OCI-LY1 (cell line): Measurements from ENCODE around the gene DYRK1A.

ENCODE experiments used
- CTCF ChIP-seq: fragments of 200-600 bp; sonication (generic), shearing (Covaris generic); IDR thresholded peaks from 2 replicates; pipeline ENCODE4 v1.5.1; 2017; ENCODE audit warnings: mild to moderate bottlenecking, antibody characterized with exemption, low read length, moderate library complexity, mixed read lengths
- EZH2 ChIP-seq: fragments of 200-600 bp; sonication (generic), shearing (Covaris generic); IDR thresholded peaks from 2 replicates; pipeline ENCODE4 v1.8.0; 2017; ENCODE audit warnings: borderline replicate concordance, mixed run types, mild to moderate bottlenecking, antibody characterized with exemption, low read length, moderate library complexity, mixed read lengths

GRCh38 chr21:37415939-37416338, 49.4 kb downstream of the DYRK1A start:
- TF ChIP-seq CTCF (no peak), EZH2 (no peak)
